H1 (cell line): ENCODE results near the gene MGMT. TPM values are rescaled to one million over a fixed set of nuclear protein-coding genes. Genes with fewer than 3 reads are reported as not detected.
A peak's percentile ranks its signal among the peaks of the same experiment; 100 is the strongest.

Experiments used
- CTCF ChIA-PET: fragments of 300-600 bp; sonication (Branson Sonifier 250); formaldehyde crosslinking; loops from one replicate; lab custom pipeline; 2021; ENCODE audit not compliant: partially characterized antibody; lab: Charles Lee
- POLR2A ChIA-PET: fragments of 300-600 bp; sonication (Branson Sonifier 250); formaldehyde crosslinking; loops from one replicate; lab custom pipeline; 2021; ENCODE audit warnings: inconsistent platforms; ENCODE audit not compliant: partially characterized antibody; lab: Charles Lee
- DNase-seq, 2 experiments: peaks; one replicate each; pipeline versions ENCODE4 v3.0.0 to v3.0.0-alpha.2; 2010 to 2022; ENCODE audit warnings: low spot score in 2 of 2, low read depth in 1 of 2, mixed read lengths in 1 of 2
- FAIRE-seq: peaks from 2 replicates; lab custom pipeline; 2011; peaks lifted over from hg19 to GRCh38; lab: Jason Lieb, UNC
- H2AFZ ChIP-seq: 2 replicates; pipeline ENCODE4 v1.8.1; 2012; ENCODE audit warnings: low read length, inconsistent platforms
- H2AK5ac ChIP-seq: 2 replicates; pipeline ENCODE4 v1.6.1; 2013; ENCODE audit warnings: low read depth, low read length
- H2BK120ac ChIP-seq: replicated peaks from 2 replicates; pipeline ENCODE3; 2013; ENCODE audit warnings: low read depth, low read length, inconsistent platforms
- H2BK12ac ChIP-seq: 2 replicates; pipeline ENCODE4 v1.6.1; 2013; ENCODE audit warnings: low read depth, low read length
- H2BK15ac ChIP-seq: 2 replicates; pipeline ENCODE4 v1.6.1; 2013; ENCODE audit warnings: low read length
- H2BK20ac ChIP-seq: 2 replicates; pipeline ENCODE4 v1.6.1; 2013; ENCODE audit warnings: low read length
- H2BK5ac ChIP-seq: 2 replicates; pipeline ENCODE4 v1.6.1; 2013; ENCODE audit warnings: low read depth, low read length
- H3K14ac ChIP-seq: 2 replicates; pipeline ENCODE4 v1.6.1; 2013; ENCODE audit warnings: inconsistent platforms; ENCODE audit not compliant: insufficient read length
- H3K18ac ChIP-seq: 2 replicates; pipeline ENCODE4 v1.6.1; 2013; ENCODE audit warnings: low read length; ENCODE audit errors: extremely low read depth
- H3K23ac ChIP-seq: 2 replicates; pipeline ENCODE4 v1.6.1; 2013; ENCODE audit warnings: inconsistent platforms; ENCODE audit not compliant: insufficient read length
- H3K23me2 ChIP-seq: 2 replicates; pipeline ENCODE4 v1.6.1; 2013; ENCODE audit warnings: low read depth, low read length
- H3K27ac ChIP-seq: 2 replicates; pipeline ENCODE4 v1.6.1; 2011; ENCODE audit warnings: low read depth, low read length, inconsistent platforms
- H3K27me3 ChIP-seq, 4 experiments: replicated peaks in 1 of 4; 1 replicate in 1 of 4; 2 replicates in 3 of 4; pipeline versions ENCODE4 v1.6.1 to v1.8.1; 2011 to 2013; ENCODE audit warnings: low read length in 3 of 4, mild to moderate bottlenecking in 3 of 4, inconsistent platforms in 2 of 4, mixed read lengths in 2 of 4, moderate library complexity in 1 of 4; ENCODE audit not compliant: control insufficient read depth in 3 of 4, insufficient read depth in 3 of 4; ENCODE audit errors: extremely low read depth in 1 of 4
- H3K36me3 ChIP-seq, 4 experiments: 2 replicates each; pipeline versions ENCODE4 v1.6.1 to v1.8.1; 2011 to 2013; ENCODE audit warnings: mild to moderate bottlenecking in 4 of 4, low read length in 3 of 4, moderate library complexity in 2 of 4, control low read depth in 1 of 4, inconsistent platforms in 1 of 4; ENCODE audit not compliant: insufficient read depth in 4 of 4, control insufficient read depth in 2 of 4
- H3K4ac ChIP-seq: replicated peaks from 2 replicates; pipeline ENCODE3; 2013; ENCODE audit warnings: low read length, low read depth, mixed read lengths, inconsistent platforms; ENCODE audit not compliant: insufficient read length
- H3K4me1 ChIP-seq, 4 experiments: replicated peaks in 1 of 4; 1 replicate in 1 of 4; 2 replicates in 3 of 4; pipeline versions ENCODE4 v1.6.1 to v1.8.1; 2011 to 2013; ENCODE audit warnings: low read length in 3 of 4, inconsistent platforms in 2 of 4, mixed read lengths in 1 of 4; ENCODE audit not compliant: insufficient read depth in 4 of 4, control insufficient read depth in 3 of 4
- H3K4me2 ChIP-seq, 2 experiments: 2 replicates each; pipeline versions ENCODE4 v1.6.1 to v1.8.1; 2011 to 2013; ENCODE audit warnings: low read depth in 2 of 2, low read length in 2 of 2, control low read depth in 1 of 2, inconsistent platforms in 1 of 2, mild to moderate bottlenecking in 1 of 2; ENCODE audit not compliant: insufficient read depth in 1 of 2
- H3K4me3 ChIP-seq, 4 experiments: fragments of 200-600, 300-600 bp in 1 of 4; sonication (generic), shearing (Covaris generic), sonication (Bioruptor Twin) in 1 of 4; 2 replicates each; pipeline versions ENCODE4 v1.5.1 to v1.8.1; 2011 to 2016; ENCODE audit warnings: low read length in 4 of 4, low read depth in 3 of 4, control low read depth in 2 of 4, inconsistent platforms in 2 of 4, mild to moderate bottlenecking in 2 of 4, mixed read lengths in 1 of 4, moderate library complexity in 1 of 4; ENCODE audit not compliant: insufficient read depth in 2 of 4; ENCODE audit errors: extremely low read depth in 1 of 4
- H3K56ac ChIP-seq: replicated peaks from 2 replicates; pipeline ENCODE3; 2013; ENCODE audit warnings: low read depth, mild to moderate bottlenecking, mixed read lengths, low read length, inconsistent platforms; ENCODE audit not compliant: insufficient read length
- H3K79me1 ChIP-seq: 2 replicates; pipeline ENCODE4 v1.6.1; 2013; ENCODE audit warnings: low read depth, low read length, control low read depth
- H3K79me2 ChIP-seq, 2 experiments: 2 replicates each; pipeline versions ENCODE4 v1.6.1 to v1.8.1; 2012 to 2013; ENCODE audit warnings: low read length in 2 of 2, mild to moderate bottlenecking in 2 of 2, inconsistent platforms in 1 of 2; ENCODE audit not compliant: insufficient read depth in 2 of 2, control insufficient read depth in 1 of 2
- H3K9ac ChIP-seq, 4 experiments: replicated peaks in 1 of 4; 1 replicate in 1 of 4; 2 replicates in 3 of 4; pipeline versions ENCODE4 v1.6.1 to v1.8.1; 2011 to 2013; ENCODE audit warnings: low read depth in 3 of 4, low read length in 3 of 4, control low read depth in 2 of 4, mild to moderate bottlenecking in 2 of 4, moderate library complexity in 2 of 4, inconsistent platforms in 1 of 4; ENCODE audit errors: extremely low read depth in 1 of 4
- H3K9me3 ChIP-seq, 2 experiments: 2 replicates each; pipeline versions ENCODE4 v1.6.1 to v1.8.1; 2012 to 2013; ENCODE audit warnings: mild to moderate bottlenecking in 2 of 2, moderate library complexity in 2 of 2, control low read depth in 1 of 2, inconsistent platforms in 1 of 2, low read depth in 1 of 2, low read length in 1 of 2, mixed read lengths in 1 of 2; ENCODE audit not compliant: insufficient read depth in 2 of 2
- H4K20me1 ChIP-seq, 2 experiments: replicated peaks in 1 of 2; 2 replicates each; pipeline versions ENCODE3 to v1.8.1; 2011 to 2013; ENCODE audit warnings: inconsistent platforms in 2 of 2, low read length in 2 of 2, mild to moderate bottlenecking in 1 of 2; ENCODE audit not compliant: insufficient read depth in 2 of 2, control insufficient read depth in 1 of 2
- H4K5ac ChIP-seq: 2 replicates; pipeline ENCODE4 v1.6.1; 2013; ENCODE audit warnings: low read length, low read depth, mixed read lengths, inconsistent platforms; ENCODE audit not compliant: insufficient read length
- H4K8ac ChIP-seq: 2 replicates; pipeline ENCODE4 v1.8.0; 2013; ENCODE audit warnings: mild to moderate bottlenecking, moderate library complexity, low read length, inconsistent platforms; ENCODE audit not compliant: insufficient read depth; ENCODE audit errors: extremely low read depth
- H4K91ac ChIP-seq: replicated peaks from 2 replicates; pipeline ENCODE3; 2013; ENCODE audit warnings: low read length, mixed read lengths, inconsistent platforms; ENCODE audit not compliant: insufficient read length
- ATF2 ChIP-seq: IDR thresholded peaks from 2 replicates; pipeline ENCODE4 v1.6.1; 2012; ENCODE audit warnings: low read length, inconsistent platforms
- CEBPB ChIP-seq: IDR thresholded peaks from 2 replicates; pipeline ENCODE4 v1.6.1; 2012; ENCODE audit warnings: low read depth, low read length
- HDAC6 ChIP-seq: IDR thresholded peaks from one replicate; pipeline ENCODE4 v1.7.1; 2012; ENCODE audit warnings: low read depth, mild to moderate bottlenecking, inconsistent platforms, low read length, moderate library complexity
- MAFK ChIP-seq: IDR thresholded peaks from 2 replicates; pipeline ENCODE4 v1.6.1; 2012; ENCODE audit warnings: low read depth, mild to moderate bottlenecking, improper control_type of control experiment, low read length
- PHF8 ChIP-seq: fragments of 200-600 bp; sonication (generic); conservative IDR thresholded peaks from 2 replicates; pipeline ENCODE4 v1.7.1; 2012; ENCODE audit warnings: low read depth, mild to moderate bottlenecking, inconsistent platforms, low read length, moderate library complexity
- RAD21 ChIP-seq, 2 experiments: IDR thresholded peaks in 1 of 2; conservative IDR thresholded peaks in 1 of 2; 2 replicates each; pipeline ENCODE4 v1.6.1; 2011; ENCODE audit warnings: low read depth in 2 of 2, low read length in 2 of 2, improper control_type of control experiment in 1 of 2, inconsistent platforms in 1 of 2, mild to moderate bottlenecking in 1 of 2, moderate library complexity in 1 of 2
- SIX5 ChIP-seq: IDR thresholded peaks from 2 replicates; pipeline ENCODE4 v1.6.1; 2011; ENCODE audit warnings: mild to moderate bottlenecking, low read depth, low read length
- WGBS, 2 experiments: shearing (Covaris generic) in 1 of 2; methylation state at CpG; one replicate each; pipeline versions ENCODE4 v1.1.6 to v1.1.7; 2013 to 2015; ENCODE audit warnings: low lambda C conversion rate in 2 of 2, mixed read lengths in 2 of 2, inconsistent platforms in 1 of 2, low coverage in 1 of 2, missing lambda C conversion rate in 1 of 2; ENCODE audit not compliant: insufficient replicate concordance in 2 of 2, insufficient coverage in 1 of 2, insufficient read length in 1 of 2; ENCODE audit errors: extremely low coverage in 1 of 2, missing lambda C conversion rate in 1 of 2; 5-methylcytosine and 5-hydroxymethylcytosine counted together
- long read RNA-seq, 2 experiments: library from RNA in 1 of 2; library from capped mRNA in 1 of 2; stranded (forward); transcript quantifications; one replicate each; pipeline ENCODE4 v2.0.0, GENCODE V29; 2021; ENCODE audit warnings: inconsistent platforms in 1 of 2
- polyA minus RNA-seq, 3 experiments: library from RNA; depleted of rRNA, polyadenylated mRNA; stranded (reverse); fragments of >200 nt; gene quantifications; 1 replicate in 2 of 3; 2 replicates in 1 of 3; pipeline ENCODE4 v1.2.3, GENCODE V29; 2011
- polyA plus RNA-seq, 7 experiments: library from polyadenylated mRNA; depleted of rRNA in 3 of 7; stranded (reverse) in 5 of 7; unstranded in 2 of 7; fragments of >200 nt in 5 of 7; fragments of 200-250 nt in 2 of 7; gene quantifications; 1 replicate in 5 of 7; 2 replicates in 1 of 7; 4 replicates in 1 of 7; pipeline versions ENCODE4 v1.2.1 to v1.2.3, GENCODE V29; 2011 to 2013; ENCODE audit warnings: missing spikeins in 2 of 7, mixed read lengths in 2 of 7
- total RNA-seq: library from RNA; stranded (reverse); fragmentation: NEBNext Ultra II Directional; extraction: Animal tissue kit (Norgen Biotek cat#: 25700); gene quantifications from 2 replicates; pipeline ENCODE4 v1.2.1, GENCODE V29; 2021

MGMT gene
- total RNA-seq (9.1 and 9.9 TPM in 2 replicates), polyA plus RNA-seq (2011; rRNA removed) (10.7 and 14.3 TPM in 2 replicates), polyA minus RNA-seq (2011; rRNA and poly(A)+ RNA removed) (8.0 and 8.2 TPM in 2 replicates)
- polyA plus RNA-seq (2011; cell fraction: cytosol; rRNA removed) = 11.6 TPM
- polyA plus RNA-seq (2011; cell fraction: nucleus; rRNA removed) = 13.5 TPM
- 6.8 to 12.4 TPM (median 9.7 TPM) in 4 replicates for polyA plus RNA-seq (2012, experiment 1 of 2)
- 11.6 TPM for polyA plus RNA-seq (2012, experiment 2 of 2)
- polyA plus RNA-seq (2013, experiment 1 of 2) = 7.7 TPM
- polyA plus RNA-seq (2013, experiment 2 of 2) = 8.2 TPM
- polyA minus RNA-seq (2011; cell fraction: cytosol; rRNA and poly(A)+ RNA removed) = 4.4 TPM
- 26.9 TPM for polyA minus RNA-seq (2011; cell fraction: nucleus; rRNA and poly(A)+ RNA removed)
- long read RNA-seq, experiment 1, partial matches to known transcripts = 0 of 2 reads
- long read RNA-seq, experiment 1, other reads (novel, unspliced or antisense) = 1 of 2 reads
- long read RNA-seq, experiment 2, transcript MGMT-201 (5 exons, 1,759 nt) = major isoform, 24 of 24 reads
- long read RNA-seq, experiment 2, partial matches to known transcripts = 0 of 24 reads
- long read RNA-seq, experiment 2, other reads (novel, unspliced or antisense) = 0 of 24 reads

- Histone ChIP-seq H2BK120ac (peak within 1 kb of the TSS; percentile 34), H3K4ac (no peak within 1 kb of the TSS), H3K36me3 (no peaks in the 10 kb centered on the region), H4K20me1 (no peaks in the 10 kb centered on the region), H2AK5ac (no peak within 1 kb of the TSS), H2BK15ac (no peak within 1 kb of the TSS), H3K56ac (no peak within 1 kb of the TSS), H4K8ac (peak within 1 kb of the TSS; percentile 94), H3K14ac (no peak within 1 kb of the TSS), H3K9me3 (peaks cover 0 to 2% of the 10 kb centered on the region in 2 experiments; a peak in 1 of 4 replicates), H3K4me3 (peak within 1 kb of the TSS; percentile 36 to 72 (median 40)), H3K79me1 (no peaks in the 10 kb centered on the region; the same call in 1 of the 2 replicates), H3K4me2 (peak within 1 kb of the TSS; percentile 50 to 83), H2BK5ac (peak within 1 kb of the TSS; percentile 52; the same call in 1 of the 2 replicates), H3K18ac (no peak within 1 kb of the TSS), H3K23ac (no peak within 1 kb of the TSS), H3K27ac (peak within 1 kb of the TSS; percentile 50; the same call in 1 of the 2 replicates), H4K91ac (no peak within 1 kb of the TSS), H3K79me2 (no peaks in the 10 kb centered on the region), H3K9ac (peak within 1 kb of the TSS in 3 of 4 experiments; percentile 52 to 68 (median 56); a peak in 6 of 7 replicates), H3K4me1 (peaks cover 0 to 8% (median 5%) of the 10 kb centered on the region in 4 experiments; a peak in 6 of 7 replicates), H2BK12ac (no peak within 1 kb of the TSS), H2AFZ (no peak within 1 kb of the TSS; the same call in 1 of the 2 replicates), H4K5ac (peak within 1 kb of the TSS; percentile 61), H3K23me2 (no peaks in the 10 kb centered on the region; the same call in 1 of the 2 replicates), H2BK20ac (no peak within 1 kb of the TSS), H3K27me3 (peaks cover 0 to 10% (median 5%) of the 10 kb centered on the region in 4 experiments; a peak in 4 of 7 replicates)
- 39% methylated on average over 46 of the region's 85 CpGs; no CpG with 5 or more reads in 1 of the 2 experiments for WGBS, 2 experiments
- CTCF ChIA-PET = no interaction called here
- FAIRE-seq (no peak), DNase-seq (peak; percentile 53 to 97)
- POLR2A ChIA-PET = interaction anchor here (1.1 kb wide), 1 partner anchor 330 kb away, joined by 3 read pairs; no protein-coding TSS in a partner anchor
- TF ChIP-seq SIX5 (no peak), ATF2 (no peak), CEBPB (no peak), HDAC6 (no peak), MAFK (no peak), RAD21 (IDR thresholded peaks at IDR 0.05 in 1 of 2, conservative IDR thresholded peaks at IDR 0.05 in 1 of 2; ENCODE audit: low read depth in 2 of 2, low read length in 2 of 2) (0 out of 4 replicates have a peak, but pooled peaks of 1 of the 2 experiments have one; percentile 1), PHF8 (peak; percentile 14; the same call in 1 of the 2 replicates)
Observed at GRCh38 chr10:129466703-129467358, at the start of gene MGMT. MGMT (plus strand) TSS chr10:129467241.
